Astrocyte of the spinal cord (primary cell): ENCODE data around the gene EXOC6.
A peak's percentile ranks its signal among the peaks of the same experiment; 100 is the strongest.

Experiments used
- DNase-seq: peaks from one replicate; pipeline ENCODE4 v3.0.0; 2011; ENCODE audit warnings: low read depth, low spot score
- H3K4me3 ChIP-seq: 2 replicates; pipeline ENCODE4 v1.5.1; 2011; ENCODE audit warnings: low read depth, mild to moderate bottlenecking, low read length, moderate library complexity
- CTCF ChIP-seq: IDR thresholded peaks from 2 replicates; pipeline ENCODE4 v1.5.1; 2012; ENCODE audit warnings: low read depth, mild to moderate bottlenecking, low read length, inconsistent platforms
- in situ Hi-C: cut with HindIII; loops from 2 replicates; pipeline ENCODE4 v1.10.0; 2017; ENCODE audit warnings: low sequenced_read_pairs

EXOC6 gene

GRCh38 chr10:93071674-93072224 lies 223.4 kb downstream of the EXOC6 start:
- peak; percentile 3 for TF ChIP-seq CTCF
- in situ Hi-C loops = no loop called here
- peak overlapping the region; percentile 7 for H3K4me3 ChIP-seq
- no peak for DNase-seq

- TF ChIP-seq CTCF = no peak
- in situ Hi-C loops = no loop called here
- H3K4me3 ChIP-seq = peak overlapping the region; percentile 7
- no peak for DNase-seq
Observed at GRCh38 chr10:93072225-93072712, 223.9 kb downstream of the EXOC6 start.

- TF ChIP-seq CTCF = no peak
- H3K4me3 ChIP-seq = no peak overlapping the region
- in situ Hi-C loops = no loop called here
- DNase-seq = no peak
Observed at GRCh38 chr10:93072713-93073538, 224.6 kb downstream of the EXOC6 start.

- no peak within 1 kb of the TSS for H3K4me3 ChIP-seq
- in situ Hi-C loops = no loop called here
- TF ChIP-seq CTCF = no peak
- DNase-seq = no peak
Observed at GRCh38 chr10:93073539-93074146, 225.3 kb downstream of the EXOC6 start, which contains the start of gene CYP26A1. Gene CYP26A1, plus strand, starts transcription at chr10:93073893. Its CDS starts 42 bp downstream, at chr10:93073935.

GRCh38 chr10:93074147-93074596 lies 225.9 kb downstream of the EXOC6 start:
- in situ Hi-C loops = no loop called here
- no peak for DNase-seq
- no peak overlapping the region for H3K4me3 ChIP-seq

More at GRCh38 chr10:93074147-93074596, 225.9 kb downstream of the EXOC6 start:
- TF ChIP-seq CTCF = peak; percentile 13
